NT2/D1 (cell line): Measurements from ENCODE around the gene CCDC47.

ENCODE experiments used
- YY1 ChIP-seq: IDR thresholded peaks from 2 replicates; pipeline ENCODE4 v1.6.1; 2011; ENCODE audit not compliant: insufficient read length, insufficient read depth
- ZNF274 ChIP-seq: IDR thresholded peaks from 2 replicates; pipeline ENCODE4 v1.6.1; 2011; ENCODE audit warnings: mild to moderate bottlenecking, low read depth, low read length

DNA sequence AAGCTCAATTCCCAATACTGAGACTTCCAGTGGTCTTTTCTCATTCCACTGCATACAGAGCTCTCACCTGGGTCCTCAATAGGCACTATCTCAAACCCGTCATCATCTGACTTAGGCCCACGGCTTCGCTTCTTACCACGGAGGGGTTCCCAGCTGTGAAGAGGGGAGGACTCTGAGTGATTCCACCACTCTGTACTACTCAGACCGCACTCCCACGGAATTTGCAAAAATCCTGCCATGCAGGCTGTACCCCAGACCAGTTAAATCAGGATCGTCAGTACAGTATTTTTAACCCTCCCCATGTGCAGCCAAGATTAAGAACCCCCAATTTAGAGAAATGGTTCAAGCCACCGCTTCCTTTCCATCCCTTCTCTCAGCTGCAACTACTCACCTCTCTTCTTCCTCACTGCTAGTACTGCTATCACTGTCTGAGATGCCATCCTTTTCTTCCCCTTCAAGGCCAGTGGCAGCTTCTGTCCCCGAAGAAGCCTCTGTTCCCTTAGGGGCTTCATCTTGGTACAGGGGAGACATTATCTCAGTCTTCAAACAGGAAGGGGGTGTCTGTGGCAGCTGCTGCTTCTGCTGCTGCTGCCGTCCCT, 47.7 kb upstream of the CCDC47 start:
- TF ChIP-seq YY1, result no peak
- TF ChIP-seq ZNF274, result no peak
